ENCODE measurements around the gene SLC2A5. TPM values are rescaled to one million over a fixed set of nuclear protein-coding genes. Genes with fewer than 3 reads are reported as not detected.

The SLC2A5 gene
- total RNA-seq, 1 donor from 2014 or later: 0.82 TPM

DNA sequence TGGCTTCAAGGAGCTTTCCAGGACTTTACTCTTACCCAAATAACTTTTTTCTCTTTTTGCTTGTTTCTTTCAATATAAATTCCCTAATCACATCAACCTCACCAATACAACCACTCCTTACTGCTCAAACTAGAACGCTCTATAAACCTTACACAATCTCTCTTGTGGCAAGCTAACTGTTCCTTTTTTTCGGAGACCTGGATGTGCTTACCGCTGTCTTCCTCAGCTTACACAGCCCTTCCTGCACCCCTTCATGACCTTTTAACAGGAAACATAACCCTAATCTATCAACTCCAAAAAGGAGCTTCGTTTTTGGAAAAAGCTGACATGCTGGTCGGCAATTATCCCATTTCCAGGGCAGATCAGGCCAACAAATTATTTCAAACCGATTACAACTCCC, 24.1 kb upstream of the SLC2A5 start:
- FAIRE-seq (no peak), DNase-seq (ENCODE audit: low spot score in 2 of 2) (no peak)

- DNase-seq (ENCODE audit: low spot score in 2 of 2) (no peak), FAIRE-seq (no peak)
These were observed 23.7 kb upstream of the SLC2A5 start for GRCh38 chr1:9093091-9093490.

DNA sequence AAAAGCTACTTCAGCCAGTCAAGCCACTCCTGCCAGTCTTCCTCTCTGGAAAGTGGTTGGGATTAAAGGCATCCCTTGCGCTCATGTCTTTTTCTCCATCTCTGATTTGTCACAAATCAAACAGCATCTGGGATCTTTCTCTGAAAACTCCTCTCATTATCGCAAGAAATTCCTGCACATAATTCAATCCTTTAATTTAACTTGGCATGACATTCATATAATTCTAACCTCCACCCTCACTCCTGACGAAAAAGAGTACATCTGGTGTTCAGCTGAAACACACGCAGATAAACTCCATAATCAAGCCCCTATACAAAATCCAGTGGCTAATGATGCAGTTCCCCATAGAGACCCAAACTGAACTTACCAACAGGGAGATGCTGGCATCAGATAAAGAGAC, 19.4 kb upstream of the SLC2A5 start:
- FAIRE-seq (no peak), DNase-seq (ENCODE audit: low spot score in 2 of 2) (no peak)

- DNase-seq (ENCODE audit: low spot score in 2 of 2) (no peak), FAIRE-seq (no peak)
These were observed 18.1 kb upstream of the SLC2A5 start for GRCh38 chr1:9087411-9088125.

DNA sequence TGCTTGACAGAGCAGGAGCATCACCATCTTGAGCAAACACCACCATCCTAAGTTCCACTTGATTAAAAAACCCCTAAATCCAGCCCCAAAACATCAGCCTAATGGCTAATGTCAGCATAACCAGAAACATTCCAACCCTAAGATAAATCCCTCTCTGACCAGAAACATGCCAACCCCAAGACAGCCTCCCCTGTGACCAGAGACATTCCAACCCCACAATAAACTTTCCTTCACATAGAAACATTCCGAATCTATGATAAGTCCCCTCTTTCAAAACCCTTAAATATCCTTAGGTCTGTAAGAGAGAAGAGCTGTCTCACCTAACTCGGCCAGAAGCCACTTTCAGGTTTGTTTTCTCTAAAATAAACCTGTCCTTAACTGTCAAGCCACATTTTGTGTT, 17.4 kb upstream of the SLC2A5 start:
- FAIRE-seq: no peak

GRCh38 chr1:9086045-9086444, 16.6 kb upstream of the SLC2A5 start:
- DNase-seq (ENCODE audit: low spot score in 2 of 2): no peak
- FAIRE-seq: no peak

More for the DNA sequence above, 17.4 kb upstream of the SLC2A5 start:
- no peak for DNase-seq (ENCODE audit: low spot score in 2 of 2)

DNA sequence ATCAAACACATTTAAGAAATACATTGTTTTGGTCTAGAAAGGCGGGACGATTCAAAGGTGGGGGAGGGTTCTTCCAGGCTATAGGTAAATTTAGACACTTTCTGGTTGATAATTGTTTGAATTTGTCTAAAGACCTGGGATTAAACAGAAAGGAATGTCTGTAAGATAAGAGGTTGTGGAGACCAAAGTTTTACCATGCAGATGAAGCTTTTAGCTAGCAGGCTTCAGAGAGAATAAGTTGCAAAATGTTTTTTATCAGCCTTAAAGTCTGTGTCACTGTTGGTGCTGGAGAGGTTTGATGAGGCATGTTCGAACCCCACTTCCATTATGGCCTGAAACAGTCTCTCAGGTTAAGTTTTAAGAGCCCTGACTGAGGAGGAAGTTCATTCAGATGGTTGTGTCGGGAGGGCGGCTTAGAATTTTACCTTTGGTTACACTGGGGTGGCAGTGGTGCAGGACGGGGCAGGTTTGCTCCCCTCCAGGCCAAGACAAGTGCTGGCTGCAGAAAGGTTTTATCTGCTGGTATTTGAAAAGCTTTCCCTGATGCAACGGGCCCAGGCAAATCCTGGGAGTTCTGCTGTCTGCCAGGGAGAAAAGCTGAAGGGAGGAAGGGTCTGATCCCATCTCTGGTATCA, 16.0 kb upstream of the SLC2A5 start:
- FAIRE-seq: no peak
- DNase-seq (ENCODE audit: low spot score in 2 of 2): no peak

GRCh38 chr1:9084906-9085305, 15.5 kb upstream of the SLC2A5 start:
- FAIRE-seq: no peak

DNA sequence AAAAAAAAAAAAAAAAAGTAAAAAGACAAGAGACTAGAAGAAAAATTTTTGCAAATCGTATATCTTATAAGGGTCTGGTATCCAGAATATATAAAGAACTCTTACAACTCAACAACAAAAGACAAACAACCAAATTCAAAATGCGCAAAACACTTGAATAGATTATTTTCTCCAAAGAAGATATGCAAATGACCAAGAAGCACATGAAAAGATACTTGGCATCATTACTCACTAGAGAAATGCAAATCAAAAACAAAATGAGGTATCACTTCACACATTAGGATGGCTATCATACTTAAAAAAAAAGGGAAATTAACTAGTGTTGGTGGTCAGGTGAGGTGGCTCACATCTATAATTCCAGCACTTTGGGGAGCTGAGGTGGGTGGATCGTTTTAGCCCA, 12.0 kb upstream of the SLC2A5 start:
- FAIRE-seq (no peak), DNase-seq (ENCODE audit: low spot score in 2 of 2) (no peak)

More at GRCh38 chr1:9084906-9085305, 15.5 kb upstream of the SLC2A5 start:
- no peak for DNase-seq (ENCODE audit: low spot score in 2 of 2)

DNA sequence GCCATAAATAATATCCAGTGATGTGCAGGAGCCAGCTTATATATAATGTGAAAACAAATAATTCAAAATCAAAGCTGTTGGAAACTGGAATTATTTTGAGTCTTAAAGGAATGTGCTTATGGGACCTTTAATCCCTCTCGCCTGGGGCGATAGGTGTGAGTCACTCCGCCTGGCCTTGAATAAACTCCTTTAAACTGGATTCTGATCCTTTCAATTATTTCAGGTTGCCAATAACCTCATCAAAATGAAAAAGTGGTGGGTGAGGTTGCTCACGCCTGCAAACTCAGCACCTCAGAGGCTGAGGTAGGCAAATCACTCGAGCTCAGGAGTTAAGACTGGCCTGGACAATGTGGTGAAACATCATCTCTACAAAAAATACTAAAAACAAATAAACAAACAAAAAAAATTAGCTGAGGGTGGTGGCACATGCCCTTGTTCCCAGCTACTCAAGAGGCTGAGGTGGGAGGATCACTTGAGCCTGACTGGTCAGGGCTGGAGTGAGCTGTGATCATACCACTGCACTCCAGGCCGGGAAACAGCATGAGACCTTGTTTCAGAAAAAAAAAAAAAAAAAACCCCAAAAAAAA, 11.4 kb upstream of the SLC2A5 start:
- no peak for FAIRE-seq
- no peak for DNase-seq (ENCODE audit: low spot score in 2 of 2)

DNA sequence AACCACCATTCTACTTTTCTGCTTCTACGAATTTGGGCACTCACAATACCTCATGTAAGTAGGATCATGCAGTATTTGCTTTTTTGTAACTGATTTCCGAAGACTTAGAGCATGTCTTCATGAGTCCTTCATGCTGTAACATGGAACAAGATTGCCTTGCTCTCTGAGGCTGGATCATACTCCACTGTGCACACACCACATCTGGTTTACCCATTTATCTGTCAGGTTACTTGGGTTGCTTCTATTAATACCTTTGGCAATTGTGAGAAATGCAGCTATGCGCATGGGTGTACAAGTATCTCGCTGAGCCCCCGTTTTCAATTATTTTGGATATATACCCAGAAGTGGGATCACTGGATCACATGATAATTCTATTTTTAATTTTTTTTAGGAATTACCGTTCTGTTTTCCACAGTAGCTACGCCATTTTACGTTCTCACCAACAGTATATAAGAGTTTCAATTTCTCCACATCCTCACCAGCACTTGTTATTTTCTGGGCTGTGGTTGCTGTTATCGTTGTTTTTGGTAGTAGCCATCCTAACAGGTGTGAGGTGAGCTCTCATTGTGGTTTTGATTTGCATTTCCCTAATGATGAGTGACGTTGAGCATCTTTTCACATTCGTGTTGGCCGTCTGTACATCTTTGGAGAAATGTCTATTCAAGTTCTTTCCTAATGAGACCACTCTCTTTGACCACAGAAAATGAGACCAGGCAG, 10.7 kb upstream of the SLC2A5 start:
- DNase-seq (ENCODE audit: low spot score in 2 of 2) (no peak), FAIRE-seq (no peak)

DNA sequence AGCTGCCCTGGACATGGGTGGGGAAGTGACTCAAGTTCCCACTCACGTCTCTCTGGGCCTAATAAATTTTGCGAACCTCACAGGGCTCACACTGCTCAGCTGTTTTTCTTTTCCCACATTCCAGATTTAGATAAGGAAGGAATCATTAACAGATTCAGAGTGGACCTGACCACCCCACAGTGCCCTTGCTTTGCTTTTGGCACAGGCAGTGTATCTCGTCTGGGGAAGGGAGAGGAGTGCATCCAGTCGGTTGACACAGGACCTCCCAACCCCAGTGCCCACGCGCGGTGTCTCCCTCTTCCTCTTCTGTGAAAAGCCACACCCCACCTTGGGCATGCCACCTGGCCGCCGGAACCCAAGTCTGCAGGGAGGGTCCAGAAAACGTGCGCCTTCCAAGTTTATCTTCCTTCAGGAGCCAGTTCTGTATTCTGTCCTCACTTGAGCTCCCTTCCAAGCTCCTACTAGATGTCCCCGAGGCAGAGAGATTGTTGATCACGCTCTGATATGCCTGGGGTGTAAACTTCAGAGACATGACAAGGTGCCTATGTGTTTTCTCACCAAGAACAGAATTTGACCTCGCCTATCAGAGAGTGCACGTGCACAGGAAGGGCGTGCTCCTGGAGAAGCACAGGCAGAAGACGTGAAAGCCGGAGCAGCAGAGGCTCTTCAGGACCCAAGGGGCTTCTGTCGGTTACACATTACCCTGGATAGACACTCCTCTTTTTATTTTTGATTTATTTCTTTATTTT, 9.5 kb upstream of the SLC2A5 start:
- FAIRE-seq (no peak), DNase-seq (ENCODE audit: low spot score in 2 of 2) (no peak)

- FAIRE-seq (no peak), DNase-seq (ENCODE audit: low spot score in 2 of 2) (no peak)
These were observed 8.7 kb upstream of the SLC2A5 start for GRCh38 chr1:9078015-9078751.

DNA sequence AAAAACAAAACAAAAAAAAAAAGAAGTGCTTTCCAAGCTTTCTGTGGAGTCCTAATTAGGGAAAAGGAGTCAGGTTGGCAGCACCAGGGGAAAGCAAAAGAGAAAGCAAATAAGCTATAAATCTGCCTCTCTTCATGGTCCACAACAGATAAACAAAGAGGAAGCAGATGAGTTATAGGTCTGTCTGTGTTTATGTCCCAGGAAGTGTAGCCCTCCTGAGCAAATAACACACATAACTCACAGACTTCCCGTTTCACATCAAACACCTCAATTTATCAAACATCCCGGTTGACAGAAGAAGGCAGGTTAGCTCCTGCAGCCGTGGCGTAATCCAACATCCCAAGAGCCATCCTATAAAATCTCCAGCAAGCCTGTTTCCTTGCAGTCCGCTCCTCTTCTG, 5.6 kb upstream of the SLC2A5 start:
- no peak for FAIRE-seq
- no peak for DNase-seq (ENCODE audit: low spot score in 2 of 2)

- FAIRE-seq (no peak), DNase-seq (ENCODE audit: low spot score in 2 of 2) (no peak)
These were observed 3.7 kb upstream of the SLC2A5 start for GRCh38 chr1:9073143-9073542.

DNA sequence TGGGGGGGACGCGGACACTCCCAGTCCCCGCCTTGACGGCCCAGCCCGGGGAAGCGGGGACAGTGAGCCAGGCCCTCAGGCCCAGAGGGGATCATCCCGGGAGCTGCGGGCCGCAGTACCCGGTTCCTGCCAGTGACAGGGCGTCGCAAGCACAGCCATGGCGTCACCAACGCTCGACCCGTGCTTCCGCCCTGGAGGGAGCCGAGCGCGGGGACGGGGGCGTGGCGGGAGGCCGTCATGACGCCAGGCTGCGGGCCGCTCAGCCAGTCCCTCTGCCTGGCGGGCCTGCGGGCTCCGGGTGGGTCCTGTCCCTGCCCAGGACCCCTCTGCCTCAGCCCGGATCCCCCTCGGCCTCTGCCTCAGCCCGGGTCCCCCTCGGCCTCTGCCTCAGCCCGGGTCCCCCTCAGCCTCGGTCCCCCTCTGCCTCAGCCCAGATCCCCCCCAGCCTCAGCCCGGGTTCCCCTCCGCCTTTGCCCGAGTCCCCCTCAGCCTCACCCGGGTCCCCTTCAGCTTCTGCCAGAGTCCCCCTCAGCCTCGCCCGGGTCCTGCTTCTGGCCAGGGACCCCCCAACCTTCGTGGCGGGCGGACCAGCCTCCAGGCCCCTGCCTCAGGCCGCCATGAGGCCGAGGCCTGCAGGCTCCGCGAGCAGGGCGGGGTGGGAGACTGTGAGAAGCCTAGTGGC, 2.3 kb upstream of the SLC2A5 start:
- FAIRE-seq: no peak
- DNase-seq (ENCODE audit: low spot score in 2 of 2): no peak

DNA sequence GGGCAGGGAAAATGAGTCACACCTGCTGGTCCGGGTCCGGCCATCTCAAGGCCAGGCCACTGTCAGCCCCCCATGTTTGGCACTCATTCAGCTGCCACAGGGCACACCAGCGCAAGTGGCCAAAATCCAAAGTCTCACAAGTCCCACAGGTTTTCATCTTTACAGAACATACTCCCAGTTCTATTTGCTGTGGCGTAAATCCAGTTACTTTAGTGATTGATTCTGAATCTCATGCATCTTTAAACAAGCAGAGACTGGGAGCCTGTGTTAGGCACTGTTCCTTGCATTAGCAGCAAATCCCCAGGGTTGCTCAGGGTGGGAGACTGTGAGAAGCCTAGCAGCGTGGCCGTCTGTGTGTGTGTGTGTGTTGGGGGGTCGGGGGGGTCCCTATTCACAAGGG, 1.1 kb upstream of the SLC2A5 start:
- DNase-seq (ENCODE audit: low spot score in 2 of 2) (no peak), FAIRE-seq (no peak)

GRCh38 chr1:9068981-9069325, 482 bp downstream of the SLC2A5 start:
- no peak for DNase-seq (ENCODE audit: low spot score in 2 of 2)
- FAIRE-seq: no peak
